Lower lobe of right lung (tissue), 2 donors: ENCODE measurements around the gene SRGAP3. TPM values are rescaled to one million over a fixed set of nuclear protein-coding genes. Genes with fewer than 3 reads are reported as not detected.
A peak's percentile ranks its signal among the peaks of the same experiment; 100 is the strongest.

Source experiments
- ATAC-seq, 2 donors: fragments of 200-7000 bp; cut with Tn5 transposase; one replicate each; pipeline ENCODE4 v1.9.1; 2020 to 2022; ENCODE audit warnings: mild to moderate bottlenecking in 2 of 2, moderate library complexity in 2 of 2
- DNase-seq: peaks from one replicate; pipeline ENCODE4 v3.0.0-alpha.2; 2020
- H3K27ac ChIP-seq: fragments of 200-600 bp; one replicate; pipeline ENCODE4 v1.8.0; 2022
- H3K27me3 ChIP-seq: fragments of 200-600 bp; one replicate; pipeline ENCODE4 v1.8.0; 2022; ENCODE audit warnings: low read depth
- H3K36me3 ChIP-seq: fragments of 200-600 bp; one replicate; pipeline ENCODE4 v1.8.0; 2022; ENCODE audit warnings: mild to moderate bottlenecking
- H3K4me1 ChIP-seq: fragments of 200-600 bp; one replicate; pipeline ENCODE4 v1.8.0; 2022
- H3K4me3 ChIP-seq: fragments of 200-600 bp; one replicate; pipeline ENCODE4 v1.8.0; 2022; ENCODE audit warnings: mild to moderate bottlenecking
- H3K9me3 ChIP-seq: fragments of 200-600 bp; one replicate; pipeline ENCODE4 v1.8.0; 2022
- intact Hi-C: fragments of 100-400 bp; cut with DNase I; formaldehyde crosslinking; loops from one replicate; pipeline ENCODE4 v1.11.0; 2022
- total RNA-seq: library from RNA; stranded (reverse); fragmentation: NEBNext Ultra II Directional; extraction: Animal tissue kit (Norgen Biotek cat#: 25700); gene quantifications from one replicate; pipeline ENCODE4 v1.2.1, GENCODE V29; 2021
- TF ChIP-seq, protein P1 (sequence below): fragments of 200-600 bp; IDR thresholded peaks from one replicate; pipeline ENCODE4 v1.8.0; 2022; ENCODE audit warnings: antibody characterized with exemption, mild to moderate bottlenecking
- donor health status: DM: no; HTN: yes; CAD: no; lungs with severe emphysema.

The SRGAP3 gene
- total RNA-seq, 1 donor from 2014 or later, result 7.8 TPM

- TF ChIP-seq, protein P1, sequence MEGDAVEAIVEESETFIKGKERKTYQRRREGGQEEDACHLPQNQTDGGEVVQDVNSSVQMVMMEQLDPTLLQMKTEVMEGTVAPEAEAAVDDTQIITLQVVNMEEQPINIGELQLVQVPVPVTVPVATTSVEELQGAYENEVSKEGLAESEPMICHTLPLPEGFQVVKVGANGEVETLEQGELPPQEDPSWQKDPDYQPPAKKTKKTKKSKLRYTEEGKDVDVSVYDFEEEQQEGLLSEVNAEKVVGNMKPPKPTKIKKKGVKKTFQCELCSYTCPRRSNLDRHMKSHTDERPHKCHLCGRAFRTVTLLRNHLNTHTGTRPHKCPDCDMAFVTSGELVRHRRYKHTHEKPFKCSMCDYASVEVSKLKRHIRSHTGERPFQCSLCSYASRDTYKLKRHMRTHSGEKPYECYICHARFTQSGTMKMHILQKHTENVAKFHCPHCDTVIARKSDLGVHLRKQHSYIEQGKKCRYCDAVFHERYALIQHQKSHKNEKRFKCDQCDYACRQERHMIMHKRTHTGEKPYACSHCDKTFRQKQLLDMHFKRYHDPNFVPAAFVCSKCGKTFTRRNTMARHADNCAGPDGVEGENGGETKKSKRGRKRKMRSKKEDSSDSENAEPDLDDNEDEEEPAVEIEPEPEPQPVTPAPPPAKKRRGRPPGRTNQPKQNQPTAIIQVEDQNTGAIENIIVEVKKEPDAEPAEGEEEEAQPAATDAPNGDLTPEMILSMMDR, result no peak
- Histone ChIP-seq H3K4me1 (peaks cover 18% of the 10 kb centered on the region), H3K9me3 (no peaks in the 10 kb centered on the region), H3K4me3 (no peak overlapping the region), H3K27me3 (no peaks in the 10 kb centered on the region), H3K27ac (no peak overlapping the region), H3K36me3 (no peaks in the 10 kb centered on the region)
- DNase-seq (no peak), ATAC-seq (no peak)
- intact Hi-C loops, result no loop called here
These were observed 215.6 kb downstream of the SRGAP3 start for GRCh38 chr3:9033867-9034266.

DNA sequence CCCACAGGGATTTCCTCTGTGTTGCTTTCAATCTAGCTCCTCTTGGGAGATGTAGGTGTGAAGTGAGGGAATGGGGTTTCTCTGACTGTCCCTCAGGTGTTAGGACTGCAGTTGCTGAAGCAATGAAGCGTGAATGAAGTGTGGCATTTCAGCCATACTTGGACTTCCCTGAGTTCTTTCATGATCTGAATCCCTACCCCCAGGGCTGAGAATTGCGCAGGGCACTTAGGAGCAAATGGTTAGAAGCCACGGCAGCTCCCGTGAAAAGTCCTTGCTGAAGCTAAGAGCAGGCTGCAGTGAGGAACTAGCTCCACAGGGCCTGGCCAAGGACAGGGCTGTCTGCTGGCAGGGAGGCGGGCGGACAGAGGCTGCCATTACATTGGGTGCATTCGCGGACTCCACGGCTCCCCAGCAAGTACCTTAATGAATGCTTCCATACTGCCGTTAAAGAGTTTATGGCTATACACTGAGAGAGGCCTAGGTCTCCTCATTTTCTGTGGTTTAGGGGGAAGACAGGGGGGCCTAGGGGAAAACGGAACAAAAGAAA is 217.1 kb downstream of the SRGAP3 start:
- TF ChIP-seq, protein P1, result no peak
- no peak for DNase-seq
- Histone ChIP-seq H3K27ac (no peak overlapping the region), H3K36me3 (no peaks in the 10 kb centered on the region), H3K9me3 (no peaks in the 10 kb centered on the region), H3K27me3 (no peaks in the 10 kb centered on the region), H3K4me3 (no peak overlapping the region), H3K4me1 (peaks cover 26% of the 10 kb centered on the region)
- intact Hi-C loops, result no loop called here
- no peak for ATAC-seq

- DNase-seq, result no peak
- Histone ChIP-seq H3K27me3 (no peaks in the 10 kb centered on the region), H3K4me3 (no peak overlapping the region), H3K9me3 (no peaks in the 10 kb centered on the region), H3K27ac (no peak overlapping the region), H3K4me1 (peaks cover 12% of the 10 kb centered on the region), H3K36me3 (no peaks in the 10 kb centered on the region)
- TF ChIP-seq, protein P1, result no peak
- no peak for ATAC-seq
- intact Hi-C loops, result no loop called here
These were observed 219.4 kb downstream of the SRGAP3 start for GRCh38 chr3:9030034-9030433.

DNA sequence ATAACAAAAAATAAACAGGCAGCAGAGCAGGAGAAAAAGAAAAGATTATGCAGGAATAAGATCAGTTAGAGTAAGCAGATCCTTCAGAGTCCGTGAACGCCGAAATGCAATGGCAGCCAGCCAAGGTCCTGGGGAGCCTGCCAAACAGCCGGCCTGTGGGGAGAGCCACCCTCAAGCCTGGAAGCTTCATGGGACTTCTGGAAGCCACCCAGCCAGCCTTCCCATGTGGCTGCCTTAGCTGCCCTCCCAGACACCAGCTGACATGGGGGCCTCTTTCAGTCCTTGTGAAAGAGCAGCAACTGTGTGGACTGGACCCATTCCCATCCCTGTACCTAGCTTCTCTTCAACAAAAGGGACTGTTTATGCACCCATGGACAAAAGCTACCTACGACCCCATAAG is 221.3 kb downstream of the SRGAP3 start:
- Histone ChIP-seq H3K36me3 (no peaks in the 10 kb centered on the region), H3K27ac (no peak overlapping the region), H3K4me3 (no peak overlapping the region), H3K9me3 (no peaks in the 10 kb centered on the region), H3K27me3 (no peaks in the 10 kb centered on the region), H3K4me1 (peaks cover 12% of the 10 kb centered on the region)
- TF ChIP-seq, protein P1, result no peak
- intact Hi-C loops, result no loop called here
- DNase-seq (peak; percentile 88), ATAC-seq (peak; percentile 77)

GRCh38 chr3:9026320-9027045 is 223.0 kb downstream of the SRGAP3 start:
- TF ChIP-seq, protein P1, result no peak
- ATAC-seq, result no peak

More at GRCh38 chr3:9026320-9027045, 223.0 kb downstream of the SRGAP3 start:
- no peak overlapping the region for H3K4me3 ChIP-seq
- no peaks in the 10 kb centered on the region for H3K9me3 ChIP-seq
- H3K4me1 ChIP-seq, result peaks cover 12% of the 10 kb centered on the region
- intact Hi-C loops, result no loop called here
- H3K36me3 ChIP-seq, result no peaks in the 10 kb centered on the region
- H3K27me3 ChIP-seq, result no peaks in the 10 kb centered on the region
- no peak for DNase-seq
- no peak overlapping the region for H3K27ac ChIP-seq
